Measurements from ENCODE around the gene PLS1. TPM values are rescaled to one million over a fixed set of nuclear protein-coding genes. Genes with fewer than 3 reads are reported as not detected.

Gene PLS1
- total RNA-seq, 2 experiments from 2014 or later = 4.0 to 7.2 TPM

DNA sequence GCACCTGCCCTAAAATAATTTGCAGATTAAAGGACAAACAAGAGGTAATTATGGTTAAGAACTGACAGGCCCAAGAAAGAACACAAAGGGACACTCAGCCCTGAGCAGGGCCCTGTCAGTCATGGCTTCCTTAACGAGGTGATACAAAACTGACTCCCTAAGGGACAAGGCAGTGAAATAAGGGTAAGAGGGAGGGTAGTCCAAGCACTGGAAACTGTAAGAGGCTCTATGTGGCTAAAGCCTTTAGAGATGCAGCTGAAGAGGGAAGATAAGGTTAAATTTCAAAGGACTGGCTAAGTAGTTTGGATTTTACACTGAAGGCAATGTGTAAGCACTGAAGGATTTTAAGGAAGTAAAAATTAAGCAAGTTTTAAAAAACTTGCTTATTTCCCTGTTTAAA is 21.5 kb upstream of the PLS1 start:
- CTCF ChIA-PET (ENCODE audit: unreplicated experiment) = no interaction called here
- POLR2A ChIA-PET = interaction anchor here (0.7 to 1.2 kb wide), 4 partner anchors 10 to 551 kb away, joined by 3 to 4 read pairs (median 4); partner anchors contain the start of gene U2SURP

DNA sequence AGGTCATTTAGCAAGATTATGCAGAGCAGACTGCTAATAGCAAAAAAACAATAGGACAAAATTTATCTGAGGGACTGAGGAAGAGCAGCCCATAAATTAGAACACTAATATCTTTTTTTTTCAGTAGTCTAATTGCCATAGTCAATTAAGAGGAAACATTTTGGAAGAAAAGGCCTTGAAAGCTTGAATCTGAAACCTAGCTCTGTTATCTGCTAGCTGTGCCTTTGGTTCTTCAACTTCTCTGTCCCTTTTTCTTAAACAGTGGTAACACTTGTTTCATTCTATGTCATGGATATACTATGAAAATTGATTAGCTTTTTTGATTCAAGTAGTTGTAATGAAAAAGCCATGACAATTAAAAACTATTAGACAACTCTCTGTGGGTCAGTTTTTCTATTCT is 19.4 kb upstream of the PLS1 start:
- TF ChIP-seq, protein P1, sequence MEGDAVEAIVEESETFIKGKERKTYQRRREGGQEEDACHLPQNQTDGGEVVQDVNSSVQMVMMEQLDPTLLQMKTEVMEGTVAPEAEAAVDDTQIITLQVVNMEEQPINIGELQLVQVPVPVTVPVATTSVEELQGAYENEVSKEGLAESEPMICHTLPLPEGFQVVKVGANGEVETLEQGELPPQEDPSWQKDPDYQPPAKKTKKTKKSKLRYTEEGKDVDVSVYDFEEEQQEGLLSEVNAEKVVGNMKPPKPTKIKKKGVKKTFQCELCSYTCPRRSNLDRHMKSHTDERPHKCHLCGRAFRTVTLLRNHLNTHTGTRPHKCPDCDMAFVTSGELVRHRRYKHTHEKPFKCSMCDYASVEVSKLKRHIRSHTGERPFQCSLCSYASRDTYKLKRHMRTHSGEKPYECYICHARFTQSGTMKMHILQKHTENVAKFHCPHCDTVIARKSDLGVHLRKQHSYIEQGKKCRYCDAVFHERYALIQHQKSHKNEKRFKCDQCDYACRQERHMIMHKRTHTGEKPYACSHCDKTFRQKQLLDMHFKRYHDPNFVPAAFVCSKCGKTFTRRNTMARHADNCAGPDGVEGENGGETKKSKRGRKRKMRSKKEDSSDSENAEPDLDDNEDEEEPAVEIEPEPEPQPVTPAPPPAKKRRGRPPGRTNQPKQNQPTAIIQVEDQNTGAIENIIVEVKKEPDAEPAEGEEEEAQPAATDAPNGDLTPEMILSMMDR (conservative IDR thresholded peaks at IDR 0.05; ENCODE audit: low read length) = no peak
- no peak for TF ChIP-seq EZH2phosphoT487 (IDR thresholded peaks at IDR 0.05; ENCODE audit: borderline replicate concordance, low read depth, low read length)
- Histone ChIP-seq H4K20me1 (ENCODE audit: insufficient read depth, low read length) (peaks cover 15% of the 10 kb centered on the region; the same call in 1 of the 2 replicates), H2AFZ (ENCODE audit: low read length) (no peak overlapping the region), H3K9me3 (ENCODE audit: low read length) (no peaks in the 10 kb centered on the region), H3K36me3 (ENCODE audit: insufficient read depth, low read length) (peaks cover 39% of the 10 kb centered on the region), H3K27ac (ENCODE audit: low read depth, low read length, poor library complexity, severe bottlenecking) (no peak overlapping the region), H3K9me2 (ENCODE audit: insufficient read depth, low read length) (no peaks in the 10 kb centered on the region), H3K4me1 (ENCODE audit: insufficient read depth, low read length, poor library complexity, severe bottlenecking) (peaks cover 38% of the 10 kb centered on the region), H3K4me2 (ENCODE audit: low read length) (peak overlapping the region; percentile 94), H3K4me3 (ENCODE audit: low read depth, low read length, poor library complexity, severe bottlenecking) (peak overlapping the region; percentile 97), H3K79me2 (ENCODE audit: insufficient read depth, low read depth, low read length) (peaks cover 65% of the 10 kb centered on the region)
- POLR2A ChIA-PET = interaction anchor here (0.9 to 4.2 kb wide), 5 partner anchors 14 to 548 kb away, joined by 4 to 24 read pairs (median 7); partner anchors contain the start of gene PLS1
- intact Hi-C loops (cut with micrococcal nuclease; ENCODE audit: unreplicated experiment) = no loop called here
- CTCF ChIA-PET (ENCODE audit: unreplicated experiment) = no interaction called here
- no peak for DNase-seq (ENCODE audit: low spot score)
- BruUV-seq (replicated peaks) = no TSS peak

More for the DNA sequence above, 21.5 kb upstream of the PLS1 start:
- peaks cover 56% of the 10 kb centered on the region for H3K36me3 ChIP-seq (ENCODE audit: insufficient read depth, low read length)
- H3K4me2 ChIP-seq (ENCODE audit: low read length) = peak overlapping the region; percentile 19; the same call in 1 of the 2 replicates
- no peaks in the 10 kb centered on the region for H3K9me3 ChIP-seq (ENCODE audit: low read length)
- BruUV-seq (replicated peaks) = no TSS peak
- H3K4me1 ChIP-seq (ENCODE audit: insufficient read depth, low read length, poor library complexity, severe bottlenecking) = peaks cover 35% of the 10 kb centered on the region
- no peak overlapping the region for H2AFZ ChIP-seq (ENCODE audit: low read length)
- no peak for TF ChIP-seq EZH2phosphoT487 (IDR thresholded peaks at IDR 0.05; ENCODE audit: borderline replicate concordance, low read depth, low read length)
- TF ChIP-seq, protein P1 (conservative IDR thresholded peaks at IDR 0.05; ENCODE audit: low read length) = no peak
- H3K27ac ChIP-seq (ENCODE audit: low read depth, low read length, poor library complexity, severe bottlenecking) = no peak overlapping the region
- H3K9me2 ChIP-seq (ENCODE audit: insufficient read depth, low read length) = no peaks in the 10 kb centered on the region
- intact Hi-C loops (cut with micrococcal nuclease; ENCODE audit: unreplicated experiment) = no loop called here
- DNase-seq (ENCODE audit: low spot score) = no peak
- H3K4me3 ChIP-seq (ENCODE audit: low read depth, low read length, poor library complexity, severe bottlenecking) = no peak overlapping the region
- peaks cover 78% of the 10 kb centered on the region for H3K79me2 ChIP-seq (ENCODE audit: insufficient read depth, low read depth, low read length)
- H4K20me1 ChIP-seq (ENCODE audit: insufficient read depth, low read length) = peaks cover 15% of the 10 kb centered on the region; the same call in 1 of the 2 replicates

DNA sequence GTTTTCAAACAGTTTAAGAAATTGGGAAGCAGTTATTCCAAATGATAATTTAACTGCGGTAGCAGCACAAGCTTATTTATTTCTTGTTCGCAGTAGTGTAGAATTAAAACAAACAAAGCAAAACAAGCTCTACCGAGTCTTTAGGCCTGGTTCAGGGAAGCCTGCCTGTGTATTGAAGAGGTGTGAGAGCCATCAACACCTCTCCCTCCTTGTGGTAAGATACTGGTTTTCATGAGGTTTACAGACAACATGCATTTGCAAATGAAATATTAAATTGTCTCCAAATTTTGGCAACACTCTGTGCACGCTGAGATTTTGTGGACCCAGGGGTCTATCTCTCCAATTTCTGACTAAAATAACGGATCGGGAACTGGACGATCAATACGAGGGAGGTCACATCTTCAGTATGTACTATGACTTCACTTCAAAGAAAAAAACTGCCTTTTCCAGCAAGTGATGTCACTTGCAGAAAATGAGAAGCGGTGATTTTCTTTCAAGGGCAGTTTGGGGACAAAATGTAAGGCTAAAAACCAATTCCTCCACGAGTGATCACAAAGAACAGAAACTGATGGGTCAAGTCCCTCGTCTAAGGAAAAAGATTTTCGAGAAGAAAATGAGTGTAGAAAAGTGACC is 18.4 kb upstream of the PLS1 start:
- Histone ChIP-seq H3K27ac (ENCODE audit: low read depth, low read length, poor library complexity, severe bottlenecking) (peak overlapping the region; percentile 71), H2AFZ (ENCODE audit: low read length) (peak overlapping the region; percentile 80; the same call in 1 of the 2 replicates), H4K20me1 (ENCODE audit: insufficient read depth, low read length) (peaks cover 15% of the 10 kb centered on the region; the same call in 1 of the 2 replicates), H3K4me2 (ENCODE audit: low read length) (peak overlapping the region; percentile 94), H3K9me3 (ENCODE audit: low read length) (no peaks in the 10 kb centered on the region), H3K79me2 (ENCODE audit: insufficient read depth, low read depth, low read length) (peaks cover 57% of the 10 kb centered on the region), H3K9me2 (ENCODE audit: insufficient read depth, low read length) (no peaks in the 10 kb centered on the region), H3K4me1 (ENCODE audit: insufficient read depth, low read length, poor library complexity, severe bottlenecking) (peaks cover 38% of the 10 kb centered on the region), H3K4me3 (ENCODE audit: low read depth, low read length, poor library complexity, severe bottlenecking) (peak overlapping the region; percentile 97), H3K36me3 (ENCODE audit: insufficient read depth, low read length) (peaks cover 33% of the 10 kb centered on the region)
- no peak for DNase-seq (ENCODE audit: low spot score)
- ChIA-PET POLR2A (interaction anchor here (0.6 to 4.2 kb wide), 10 partner anchors 15 to 1250 kb away, joined by 3 to 24 read pairs (median 6); partner anchors contain the start of genes PLS1 and U2SURP), CTCF (ENCODE audit: unreplicated experiment) (no interaction called here)
- TF ChIP-seq, protein P1 (conservative IDR thresholded peaks at IDR 0.05; ENCODE audit: low read length) = no peak
- TF ChIP-seq EZH2phosphoT487 (IDR thresholded peaks at IDR 0.05; ENCODE audit: borderline replicate concordance, low read depth, low read length) = no peak
- BruUV-seq (replicated peaks) = TSS peak; percentile 67
- intact Hi-C loops (cut with micrococcal nuclease; ENCODE audit: unreplicated experiment) = loop anchor here (1.0 to 2.0 kb wide), 2 partner anchors 18 to 423 kb away; partner anchors contain the start of genes PLS1 and U2SURP

Data from OCI-LY7 (cell line).